ENCODE results near the gene MYF5. TPM values are rescaled to one million over a fixed set of nuclear protein-coding genes. Genes with fewer than 3 reads are reported as not detected.

The MYF5 gene
- total RNA-seq, 4 donors from 2014 or later: not detected

- TF ChIP-seq POLR2AphosphoS5 (IDR thresholded peaks at IDR 0.05) (no peak), EP300 (IDR thresholded peaks at IDR 0.05) (no peak)
- H3K27me3 ChIP-seq: no peaks in the 10 kb centered on the region
- H3K9me3 ChIP-seq: no peaks in the 10 kb centered on the region
- no peaks in the 10 kb centered on the region for H3K4me1 ChIP-seq
- no peaks in the 10 kb centered on the region for H3K36me3 ChIP-seq
- no peak for DNase-seq (ENCODE audit: extremely low spot score)
- intact Hi-C loops (cut with DNase I): no loop called here
- H3K4me3 ChIP-seq: no peak overlapping the region
- WGBS: 78% methylated on average over 3 of the region's 3 CpGs
- no peak overlapping the region for H3K27ac ChIP-seq (replicated peaks in 1 of 4)
Observed at GRCh38 chr12:80679346-80680131, 37.2 kb upstream of the MYF5 start.

GRCh38 chr12:80681287-80681686 is 35.4 kb upstream of the MYF5 start:
- H3K4me3 ChIP-seq: no peak overlapping the region
- 73% methylated on average over 2 of the region's 2 CpGs for WGBS
- no peak for DNase-seq (ENCODE audit: extremely low spot score)
- intact Hi-C loops (cut with DNase I): no loop called here
- H3K27me3 ChIP-seq: no peaks in the 10 kb centered on the region
- H3K4me1 ChIP-seq: no peaks in the 10 kb centered on the region
- H3K27ac ChIP-seq (replicated peaks in 1 of 4): no peak overlapping the region
- H3K36me3 ChIP-seq: no peaks in the 10 kb centered on the region
- H3K9me3 ChIP-seq: no peaks in the 10 kb centered on the region
- TF ChIP-seq CTCF (IDR thresholded peaks at IDR 0.05): no peak
- no peak for TF ChIP-seq POLR2AphosphoS5 (IDR thresholded peaks at IDR 0.05)
- no peak for TF ChIP-seq POLR2A (IDR thresholded peaks at IDR 0.05; ENCODE audit: low read depth)
- no peak for TF ChIP-seq EP300 (IDR thresholded peaks at IDR 0.05)

GRCh38 chr12:80681786-80682185 is 34.9 kb upstream of the MYF5 start:
- no peak for TF ChIP-seq EP300 (IDR thresholded peaks at IDR 0.05)
- no peak for TF ChIP-seq POLR2A (IDR thresholded peaks at IDR 0.05; ENCODE audit: low read depth)
- no peak for TF ChIP-seq POLR2AphosphoS5 (IDR thresholded peaks at IDR 0.05)
- no peak for TF ChIP-seq CTCF (IDR thresholded peaks at IDR 0.05)
- no peak for DNase-seq (ENCODE audit: extremely low spot score)

GRCh38 chr12:80684077-80684495 is 32.6 kb upstream of the MYF5 start:
- WGBS: 67% methylated on average over 7 of the region's 7 CpGs

More at GRCh38 chr12:80681786-80682185, 34.9 kb upstream of the MYF5 start:
- no peaks in the 10 kb centered on the region for H3K4me1 ChIP-seq
- H3K27ac ChIP-seq (replicated peaks in 1 of 4): no peak overlapping the region
- no peak overlapping the region for H3K4me3 ChIP-seq
- intact Hi-C loops (cut with DNase I): no loop called here
- 88% methylated on average over 3 of the region's 3 CpGs for WGBS
- no peaks in the 10 kb centered on the region for H3K9me3 ChIP-seq
- H3K27me3 ChIP-seq: no peaks in the 10 kb centered on the region
- H3K36me3 ChIP-seq: no peaks in the 10 kb centered on the region

GRCh38 chr12:80690090-80690489 is 26.6 kb upstream of the MYF5 start:
- Histone ChIP-seq H3K27me3 (no peaks in the 10 kb centered on the region), H3K27ac (replicated peaks in 1 of 4) (no peak overlapping the region), H3K9me3 (no peaks in the 10 kb centered on the region), H3K4me1 (no peaks in the 10 kb centered on the region), H3K36me3 (no peaks in the 10 kb centered on the region), H3K4me3 (no peak overlapping the region)
- TF ChIP-seq EP300 (IDR thresholded peaks at IDR 0.05): no peak
- TF ChIP-seq POLR2AphosphoS5 (IDR thresholded peaks at IDR 0.05): no peak
- TF ChIP-seq CTCF (IDR thresholded peaks at IDR 0.05): no peak
- TF ChIP-seq POLR2A (IDR thresholded peaks at IDR 0.05; ENCODE audit: low read depth): no peak
- WGBS: 86% methylated on average over 1 of the region's 1 CpG
- intact Hi-C loops (cut with DNase I): no loop called here
- no peak for DNase-seq (ENCODE audit: extremely low spot score)

More at GRCh38 chr12:80684077-80684495, 32.6 kb upstream of the MYF5 start:
- Histone ChIP-seq H3K9me3 (no peaks in the 10 kb centered on the region), H3K36me3 (no peaks in the 10 kb centered on the region), H3K27me3 (no peaks in the 10 kb centered on the region), H3K27ac (replicated peaks in 1 of 4) (no peak overlapping the region), H3K4me3 (no peak overlapping the region), H3K4me1 (no peaks in the 10 kb centered on the region)
- TF ChIP-seq EP300 (IDR thresholded peaks at IDR 0.05): no peak
- no peak for TF ChIP-seq CTCF (IDR thresholded peaks at IDR 0.05)
- TF ChIP-seq POLR2AphosphoS5 (IDR thresholded peaks at IDR 0.05): no peak
- no peak for TF ChIP-seq POLR2A (IDR thresholded peaks at IDR 0.05; ENCODE audit: low read depth)
- intact Hi-C loops (cut with DNase I): no loop called here
- DNase-seq (ENCODE audit: extremely low spot score): no peak
